ENCODE results near the gene ZBTB7C. TPM values are rescaled to one million over a fixed set of nuclear protein-coding genes. Genes with fewer than 3 reads are reported as not detected.

Gene ZBTB7C
- total and polyA plus RNA-seq, 2 experiments from 2014 or later: 2.3 to 5.5 TPM

DNA sequence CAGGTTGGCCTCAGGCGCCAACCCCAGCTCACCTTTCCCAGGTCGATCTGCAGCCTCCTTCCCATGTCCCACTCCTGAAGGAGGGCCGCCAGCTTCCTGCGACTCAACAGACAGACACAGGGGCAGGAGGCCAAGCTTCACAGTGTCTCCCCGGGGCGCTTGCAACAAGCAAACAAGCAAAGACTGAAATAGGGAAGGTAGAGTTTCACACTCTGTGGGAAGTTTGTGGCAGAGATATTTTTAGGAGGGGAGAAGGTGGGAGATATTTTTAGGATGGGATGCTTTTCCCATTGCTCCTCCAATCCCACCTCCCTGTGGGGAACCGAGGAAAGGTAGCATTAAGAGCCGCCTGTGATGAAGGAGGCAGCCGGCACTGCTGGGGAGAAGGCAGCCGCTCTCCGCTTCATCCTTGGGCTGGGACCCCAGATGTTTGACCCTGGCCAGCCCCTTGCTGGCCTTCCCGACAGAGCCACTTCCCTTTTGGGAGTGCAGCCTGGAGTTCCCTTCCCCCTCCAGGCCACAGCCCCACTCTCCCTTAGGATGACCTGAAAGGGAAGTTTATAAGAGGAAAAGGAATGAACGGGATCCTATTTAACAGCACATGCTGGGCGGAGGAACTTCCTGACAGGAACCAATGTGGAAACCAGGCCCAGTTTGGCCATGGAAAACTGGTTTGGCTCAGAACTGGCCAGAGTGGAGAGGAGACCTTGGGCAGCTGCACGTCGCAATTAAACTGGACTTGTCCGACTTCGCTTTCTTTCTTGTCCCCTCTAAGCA, 336.6 kb downstream of the ZBTB7C start:
- Histone ChIP-seq H3K9me3 (ENCODE audit: low read depth) (no peaks in the 10 kb centered on the region), H3K4me1 (ENCODE audit: low read depth) (peaks cover 8% of the 10 kb centered on the region), H3K27me3 (no peaks in the 10 kb centered on the region), H3K27ac (no peak overlapping the region), H3K4me3 (no peak overlapping the region), H3K36me3 (no peaks in the 10 kb centered on the region)
- DNase-seq (ENCODE audit: low read depth in 1 of 2, low spot score in 1 of 2): no peak
- TF ChIP-seq, protein P1, sequence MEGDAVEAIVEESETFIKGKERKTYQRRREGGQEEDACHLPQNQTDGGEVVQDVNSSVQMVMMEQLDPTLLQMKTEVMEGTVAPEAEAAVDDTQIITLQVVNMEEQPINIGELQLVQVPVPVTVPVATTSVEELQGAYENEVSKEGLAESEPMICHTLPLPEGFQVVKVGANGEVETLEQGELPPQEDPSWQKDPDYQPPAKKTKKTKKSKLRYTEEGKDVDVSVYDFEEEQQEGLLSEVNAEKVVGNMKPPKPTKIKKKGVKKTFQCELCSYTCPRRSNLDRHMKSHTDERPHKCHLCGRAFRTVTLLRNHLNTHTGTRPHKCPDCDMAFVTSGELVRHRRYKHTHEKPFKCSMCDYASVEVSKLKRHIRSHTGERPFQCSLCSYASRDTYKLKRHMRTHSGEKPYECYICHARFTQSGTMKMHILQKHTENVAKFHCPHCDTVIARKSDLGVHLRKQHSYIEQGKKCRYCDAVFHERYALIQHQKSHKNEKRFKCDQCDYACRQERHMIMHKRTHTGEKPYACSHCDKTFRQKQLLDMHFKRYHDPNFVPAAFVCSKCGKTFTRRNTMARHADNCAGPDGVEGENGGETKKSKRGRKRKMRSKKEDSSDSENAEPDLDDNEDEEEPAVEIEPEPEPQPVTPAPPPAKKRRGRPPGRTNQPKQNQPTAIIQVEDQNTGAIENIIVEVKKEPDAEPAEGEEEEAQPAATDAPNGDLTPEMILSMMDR (IDR thresholded peaks at IDR 0.05; ENCODE audit: low read depth, low read length): no peak

DNA sequence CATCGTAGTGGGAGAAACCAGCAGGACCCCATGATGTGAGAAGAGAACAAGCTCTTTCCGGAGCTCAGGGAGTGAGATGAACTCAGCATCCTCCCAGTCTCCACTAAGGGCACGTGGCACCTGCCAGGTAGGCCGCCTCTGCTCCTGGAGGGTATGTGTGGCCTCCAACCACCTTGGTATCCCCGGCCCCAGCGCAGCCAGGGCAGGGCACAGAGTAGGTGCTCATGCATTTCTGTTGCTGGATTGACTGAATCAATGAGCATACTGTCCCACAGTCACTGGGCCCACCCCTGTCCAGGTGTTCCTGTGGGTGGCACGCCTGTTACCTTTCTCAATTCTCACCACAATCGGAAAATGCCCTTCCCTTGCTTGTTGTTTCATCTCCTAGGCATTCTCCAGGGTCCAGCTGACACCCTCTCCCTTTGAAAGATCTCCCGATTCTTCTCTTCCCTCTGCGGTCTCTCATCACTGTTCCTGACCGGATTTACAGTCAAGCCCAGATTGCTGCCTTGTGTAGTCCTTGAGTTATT, 340.2 kb downstream of the ZBTB7C start:
- no peak overlapping the region for H3K27ac ChIP-seq
- H3K4me3 ChIP-seq: no peak overlapping the region
- H3K36me3 ChIP-seq: no peaks in the 10 kb centered on the region
- H3K4me1 ChIP-seq (ENCODE audit: low read depth): peaks cover 8% of the 10 kb centered on the region
- TF ChIP-seq, protein P1 (IDR thresholded peaks at IDR 0.05; ENCODE audit: low read depth, low read length): no peak
- DNase-seq (ENCODE audit: low read depth in 1 of 2, low spot score in 1 of 2): no peak
- no peaks in the 10 kb centered on the region for H3K27me3 ChIP-seq
- H3K9me3 ChIP-seq (ENCODE audit: low read depth): no peaks in the 10 kb centered on the region

DNA sequence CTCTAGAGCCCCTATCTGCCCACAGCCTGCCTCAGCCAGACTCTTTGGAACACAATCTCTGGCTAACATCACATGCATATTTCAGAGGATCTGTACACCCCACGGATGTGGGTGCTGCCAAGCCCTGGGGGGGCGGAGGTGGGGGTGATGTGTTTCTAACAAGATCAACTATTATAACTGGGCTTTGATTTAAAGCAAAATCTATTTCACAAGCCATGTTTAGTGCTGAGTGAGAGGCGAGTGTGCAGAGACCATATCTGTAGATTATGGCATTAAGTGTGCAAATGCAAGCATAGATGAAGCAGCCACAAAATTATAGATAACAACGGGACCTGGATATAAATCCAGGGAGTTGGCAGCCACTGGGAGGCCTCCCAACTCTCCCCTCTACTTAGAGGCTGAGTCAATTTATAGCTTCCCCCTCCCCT, 342.9 kb downstream of the ZBTB7C start:
- no peaks in the 10 kb centered on the region for H3K4me1 ChIP-seq (ENCODE audit: low read depth)
- TF ChIP-seq, protein P1 (IDR thresholded peaks at IDR 0.05; ENCODE audit: low read depth, low read length): no peak
- H3K9me3 ChIP-seq (ENCODE audit: low read depth): no peaks in the 10 kb centered on the region
- H3K27ac ChIP-seq: no peak overlapping the region
- no peaks in the 10 kb centered on the region for H3K27me3 ChIP-seq
- H3K4me3 ChIP-seq: no peak overlapping the region
- DNase-seq (ENCODE audit: low read depth in 1 of 2, low spot score in 1 of 2): peak in 1 of 2 donors; percentile 6
- H3K36me3 ChIP-seq: no peaks in the 10 kb centered on the region

DNA sequence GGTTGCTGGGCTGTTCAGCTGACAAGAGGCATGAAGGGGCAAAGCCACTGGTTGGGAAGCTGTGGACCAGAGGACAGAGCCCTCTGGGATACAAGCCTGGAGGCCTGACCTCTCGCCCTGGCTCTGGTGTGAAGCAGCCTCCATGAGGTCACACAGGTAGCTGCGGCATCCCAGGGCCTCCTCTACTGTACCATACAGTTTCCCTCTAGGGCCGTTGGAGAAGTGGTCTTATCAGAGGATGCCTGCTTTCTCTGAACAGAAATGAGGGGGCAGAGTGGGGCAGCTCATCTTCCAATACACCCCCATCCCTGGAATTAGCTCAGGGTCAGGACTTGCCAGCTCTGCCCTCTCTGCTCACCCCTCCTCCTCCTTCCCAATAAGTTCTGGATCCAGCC, 343.6 kb downstream of the ZBTB7C start:
- H3K36me3 ChIP-seq: no peaks in the 10 kb centered on the region
- DNase-seq (ENCODE audit: low read depth in 1 of 2, low spot score in 1 of 2): no peak

DNA sequence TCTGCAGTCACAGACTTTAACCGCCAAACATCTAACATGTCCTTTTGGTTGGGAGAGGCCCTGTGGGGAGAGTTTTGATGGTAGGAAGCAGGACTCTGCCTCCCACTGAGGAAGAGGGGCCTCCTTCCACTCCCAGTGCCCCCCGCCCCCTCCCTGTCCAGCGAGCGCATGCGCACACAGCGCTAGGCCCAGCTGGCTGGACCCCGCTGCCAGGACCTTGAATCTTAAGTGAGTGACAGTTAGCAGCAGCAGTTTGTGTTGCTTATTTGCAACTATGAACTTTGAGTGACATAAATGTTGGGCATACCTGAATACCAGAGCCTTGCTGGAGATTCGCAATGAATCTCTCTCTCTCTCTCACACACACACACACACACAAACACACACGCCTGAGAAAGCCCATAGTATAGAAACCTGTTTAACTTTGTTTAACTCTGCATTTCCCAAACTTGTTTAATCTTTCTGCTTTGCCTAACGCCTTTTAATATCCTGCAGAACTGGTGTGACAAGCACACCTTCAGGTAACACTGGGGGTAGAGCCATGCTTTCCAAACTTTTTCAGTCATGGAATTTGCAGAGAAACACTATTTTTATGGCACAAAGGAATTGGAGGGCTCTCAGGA, 344.1 kb downstream of the ZBTB7C start:
- no peak for DNase-seq (ENCODE audit: low read depth in 1 of 2, low spot score in 1 of 2)
- Histone ChIP-seq H3K27me3 (no peaks in the 10 kb centered on the region), H3K9me3 (ENCODE audit: low read depth) (no peaks in the 10 kb centered on the region), H3K4me3 (no peak overlapping the region), H3K4me1 (ENCODE audit: low read depth) (no peaks in the 10 kb centered on the region), H3K36me3 (no peaks in the 10 kb centered on the region), H3K27ac (no peak overlapping the region)
- TF ChIP-seq, protein P1 (IDR thresholded peaks at IDR 0.05; ENCODE audit: low read depth, low read length): no peak

More for the DNA sequence above, 343.6 kb downstream of the ZBTB7C start:
- TF ChIP-seq, protein P1 (IDR thresholded peaks at IDR 0.05; ENCODE audit: low read depth, low read length): no peak
- H3K27ac ChIP-seq: no peak overlapping the region
- no peaks in the 10 kb centered on the region for H3K9me3 ChIP-seq (ENCODE audit: low read depth)
- H3K4me1 ChIP-seq (ENCODE audit: low read depth): no peaks in the 10 kb centered on the region
- H3K4me3 ChIP-seq: no peak overlapping the region
- H3K27me3 ChIP-seq: no peaks in the 10 kb centered on the region

All from cardiac muscle cell (in vitro differentiated cells and primary cell).